Right lobe of liver (tissue), 4 donors: ENCODE measurements around the gene PRKN.

Experiments used
- POLR2A ChIP-seq: fragments of 450-650 bp; IDR thresholded peaks from one replicate; pipeline ENCODE4 v1.6.1; 2017; ENCODE audit warnings: antibody characterized with exemption, mild to moderate bottlenecking
- TF ChIP-seq, protein P1 (sequence below), 4 donors: fragments of 200-600 bp in 3 of 4; fragments of 450-650 bp in 1 of 4; IDR thresholded peaks; one replicate each; pipeline versions ENCODE4 v1.5.1 to v1.8.0; 2016 to 2022; ENCODE audit warnings: antibody characterized with exemption in 4 of 4, mild to moderate bottlenecking in 2 of 4
- donor health status: DM: no; HTN: no; CAD: no.
- donor health status: DM: no; HTN: no; CAD: no.
- donor health status: DM: no; HTN: yes; CAD: no.

- TF ChIP-seq, protein P1, sequence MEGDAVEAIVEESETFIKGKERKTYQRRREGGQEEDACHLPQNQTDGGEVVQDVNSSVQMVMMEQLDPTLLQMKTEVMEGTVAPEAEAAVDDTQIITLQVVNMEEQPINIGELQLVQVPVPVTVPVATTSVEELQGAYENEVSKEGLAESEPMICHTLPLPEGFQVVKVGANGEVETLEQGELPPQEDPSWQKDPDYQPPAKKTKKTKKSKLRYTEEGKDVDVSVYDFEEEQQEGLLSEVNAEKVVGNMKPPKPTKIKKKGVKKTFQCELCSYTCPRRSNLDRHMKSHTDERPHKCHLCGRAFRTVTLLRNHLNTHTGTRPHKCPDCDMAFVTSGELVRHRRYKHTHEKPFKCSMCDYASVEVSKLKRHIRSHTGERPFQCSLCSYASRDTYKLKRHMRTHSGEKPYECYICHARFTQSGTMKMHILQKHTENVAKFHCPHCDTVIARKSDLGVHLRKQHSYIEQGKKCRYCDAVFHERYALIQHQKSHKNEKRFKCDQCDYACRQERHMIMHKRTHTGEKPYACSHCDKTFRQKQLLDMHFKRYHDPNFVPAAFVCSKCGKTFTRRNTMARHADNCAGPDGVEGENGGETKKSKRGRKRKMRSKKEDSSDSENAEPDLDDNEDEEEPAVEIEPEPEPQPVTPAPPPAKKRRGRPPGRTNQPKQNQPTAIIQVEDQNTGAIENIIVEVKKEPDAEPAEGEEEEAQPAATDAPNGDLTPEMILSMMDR (IDR thresholded peaks at IDR 0.05), result peak; percentile 49 to 60 (median 54)
- TF ChIP-seq POLR2A, result no peak
These were observed 978.8 kb downstream of the PRKN start for GRCh38 chr6:161748535-161749416.
